Right renal pelvis (tissue), 4 donors: ENCODE results near the gene IST1. TPM values are rescaled to one million over a fixed set of nuclear protein-coding genes. Genes with fewer than 3 reads are reported as not detected.
A peak's percentile ranks its signal among the peaks of the same experiment; 100 is the strongest.
"Not testable (repeated sequence)": the region's sequence is repeated elsewhere in the genome, so short reads cannot be mapped to it uniquely, and the experiment has no call there.

Experiments
- DNase-seq, 4 donors: peaks; one replicate each; pipeline ENCODE4 v3.0.0-alpha.2; 2013; ENCODE audit warnings: low read depth in 4 of 4, low spot score in 3 of 4, missing footprints in 1 of 4
- polyA plus RNA-seq, 4 donors: library from polyadenylated mRNA; unstranded; fragments of 120-200 nt; gene quantifications; one replicate each; pipeline ENCODE4 v1.2.1, GENCODE V29; 2013; ENCODE audit not compliant: insufficient read length in 4 of 4

IST1 gene
- 100 to 1,000 TPM; 253 to 320 (median 290) TPM for polyA plus RNA-seq

DNA sequence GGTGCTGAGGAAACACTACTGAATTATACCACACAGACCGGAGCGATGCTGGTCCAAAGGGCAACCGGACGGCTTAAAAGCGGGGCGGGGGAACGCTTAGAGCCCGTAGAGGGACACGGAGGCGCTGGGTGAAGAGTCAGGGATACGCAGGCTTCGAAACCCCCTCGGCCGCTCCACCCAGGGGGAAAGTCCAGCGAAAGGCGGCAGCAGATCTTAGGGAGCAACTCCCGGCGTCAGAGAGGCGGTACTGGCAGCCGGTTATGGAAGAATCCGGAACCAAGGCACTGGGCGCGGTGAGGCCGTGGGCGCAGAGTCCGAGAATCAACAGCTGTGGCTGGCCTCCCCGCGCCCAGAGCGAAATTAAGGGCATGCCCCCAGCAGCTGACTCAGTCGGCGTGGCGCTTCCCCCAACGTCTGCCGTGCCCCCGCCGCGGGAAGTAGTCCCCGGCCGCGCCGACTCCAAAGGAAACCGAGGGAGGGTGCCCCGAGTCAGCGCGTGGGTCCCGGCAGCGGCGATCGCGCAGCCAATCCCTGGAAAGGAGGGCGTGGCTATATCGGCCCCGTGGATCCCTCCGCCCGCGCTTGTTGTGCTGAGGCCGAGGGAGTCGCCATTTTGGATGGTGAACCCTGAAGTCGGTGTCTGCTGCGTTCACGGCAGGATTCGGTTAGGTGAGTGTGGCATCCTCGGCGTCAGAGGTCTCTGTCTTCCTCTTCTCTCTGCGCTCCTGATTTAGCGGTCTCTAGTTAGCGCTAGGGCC is at the start of gene IST1:
IST1 (plus strand) TSS at position 611 of the 758 bp plus-strand sequence. CDS start 20,110 bp downstream, outside the sequence.
- peak; percentile 93 to 98 (median 96) for DNase-seq

DNA sequence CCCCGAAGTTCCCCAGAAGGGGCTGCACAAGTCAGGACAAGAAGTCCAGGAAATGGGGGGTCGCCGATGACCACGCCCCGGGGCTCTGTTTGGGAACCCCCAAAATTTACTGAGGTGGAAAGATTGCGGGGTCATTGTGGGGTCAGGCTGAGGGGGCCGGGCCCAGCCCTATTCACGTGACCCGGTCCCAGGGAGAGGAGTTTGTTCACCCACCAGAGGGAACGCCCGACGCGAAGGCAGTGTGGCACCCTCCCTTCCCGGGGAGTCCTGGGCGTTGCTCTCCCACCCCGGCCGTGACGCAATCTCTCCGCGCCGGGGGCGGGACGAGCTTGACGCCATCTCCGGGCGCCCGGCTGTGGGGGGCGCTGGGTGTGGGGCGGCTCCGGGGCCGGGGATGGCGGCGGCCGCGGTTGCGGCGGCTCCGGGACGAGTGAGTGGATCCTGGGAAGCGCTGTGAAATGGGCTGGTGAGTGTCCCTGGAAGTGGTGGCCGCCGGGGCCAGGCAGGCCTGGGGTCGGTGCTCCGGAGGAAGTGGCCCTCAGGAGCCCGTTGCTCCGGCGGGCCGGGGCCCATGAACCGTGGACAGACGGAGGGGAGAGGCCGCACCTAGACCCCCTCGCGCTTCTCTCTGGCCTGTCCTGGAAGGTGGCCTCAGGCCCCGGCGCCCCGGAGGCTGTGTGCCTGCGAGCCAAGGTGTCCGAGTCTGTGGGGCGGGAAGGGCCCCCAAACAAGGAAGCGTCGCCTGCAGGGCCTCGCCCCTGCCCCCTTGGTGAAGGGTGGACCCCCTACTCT is 49.5 kb upstream of the IST1 start, which contains the start of gene ATXN1L:
ATXN1L (plus strand) TSS at position 338 of the 792 bp plus-strand sequence. CDS start 3,765 bp downstream, outside the sequence.
- peak; percentile 78 to 88 (median 81) for DNase-seq

DNA sequence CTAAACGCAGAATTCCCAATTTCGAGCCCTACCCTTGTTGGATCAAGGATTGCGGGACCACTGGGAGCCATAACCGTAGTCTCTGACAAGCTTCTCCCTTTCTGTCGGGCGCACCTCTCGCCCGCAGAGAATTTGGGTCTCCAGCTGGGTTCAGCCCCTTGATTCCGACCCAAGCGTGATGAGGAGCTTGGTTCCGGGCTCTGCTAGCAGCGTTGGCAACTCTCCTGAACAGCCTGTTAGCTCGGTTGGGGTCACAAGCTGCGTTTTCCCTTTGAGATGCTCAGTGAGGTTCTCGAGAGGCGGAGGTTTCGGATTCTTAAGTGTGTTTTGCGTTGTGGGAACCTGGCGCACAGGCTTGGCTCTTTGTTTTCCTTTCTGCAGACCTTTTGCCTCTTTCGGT is 48.9 kb upstream of the IST1 start:
- DNase-seq, result no peak

DNA sequence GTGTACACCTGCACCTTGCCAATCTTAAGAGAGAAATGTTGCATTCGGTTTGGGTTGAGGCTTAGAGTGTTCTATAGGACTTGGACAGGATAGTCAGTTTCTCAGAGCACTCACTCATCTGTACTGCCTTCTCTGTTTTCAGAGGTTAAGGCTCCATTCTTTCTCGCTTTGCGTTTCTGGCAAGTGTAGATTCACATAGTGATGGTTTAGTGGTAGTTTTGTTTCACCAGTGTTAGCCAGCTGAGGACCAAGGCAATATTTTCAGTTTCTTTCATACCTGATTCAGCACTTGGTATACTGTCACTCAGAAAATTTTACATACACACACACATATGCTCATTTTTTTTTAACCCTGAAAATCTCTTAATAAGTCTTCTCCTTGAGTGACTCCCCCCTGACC is 48.2 kb upstream of the IST1 start:
- no peak for DNase-seq

DNA sequence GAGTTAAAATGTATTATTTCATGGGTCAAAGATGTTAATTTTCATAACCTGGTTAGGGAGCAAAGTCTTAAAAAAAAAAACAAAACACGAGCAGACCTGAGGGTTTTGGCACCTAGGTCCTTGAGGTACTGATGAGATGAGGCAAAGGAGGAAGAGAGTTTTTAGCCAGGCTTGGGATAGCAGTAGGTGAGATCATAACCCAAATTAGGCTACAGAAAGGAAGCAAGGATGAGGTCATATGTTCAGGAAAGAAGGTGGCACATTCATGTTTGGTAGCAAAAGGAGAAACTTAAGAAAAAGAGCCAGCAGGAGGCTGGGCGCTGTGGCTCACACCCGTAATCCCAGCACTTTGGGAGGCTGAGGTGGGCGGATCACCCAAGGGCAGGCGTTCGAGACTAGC is 46.7 kb upstream of the IST1 start:
- no peak for DNase-seq

DNA sequence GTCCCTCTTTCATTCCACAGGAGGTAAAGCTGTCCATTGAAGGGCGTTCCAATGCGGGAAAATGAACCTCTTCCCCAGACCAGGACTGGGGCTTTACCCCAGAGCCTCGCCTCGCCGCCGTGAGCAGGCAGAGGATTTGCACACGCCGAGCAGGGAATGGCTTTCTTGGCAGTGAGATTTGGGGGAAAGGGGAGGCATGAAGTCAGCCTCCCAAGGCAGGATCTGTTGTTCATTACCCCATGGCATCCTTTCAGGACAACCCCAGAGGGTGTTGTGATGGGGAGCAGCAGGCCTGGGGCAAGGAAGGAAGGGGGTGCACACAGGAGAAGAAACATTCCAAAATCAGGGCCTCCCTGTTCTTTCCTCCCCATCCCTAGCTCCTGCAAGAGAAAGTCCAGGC is 43.6 kb upstream of the IST1 start:
- DNase-seq, result no peak

DNA sequence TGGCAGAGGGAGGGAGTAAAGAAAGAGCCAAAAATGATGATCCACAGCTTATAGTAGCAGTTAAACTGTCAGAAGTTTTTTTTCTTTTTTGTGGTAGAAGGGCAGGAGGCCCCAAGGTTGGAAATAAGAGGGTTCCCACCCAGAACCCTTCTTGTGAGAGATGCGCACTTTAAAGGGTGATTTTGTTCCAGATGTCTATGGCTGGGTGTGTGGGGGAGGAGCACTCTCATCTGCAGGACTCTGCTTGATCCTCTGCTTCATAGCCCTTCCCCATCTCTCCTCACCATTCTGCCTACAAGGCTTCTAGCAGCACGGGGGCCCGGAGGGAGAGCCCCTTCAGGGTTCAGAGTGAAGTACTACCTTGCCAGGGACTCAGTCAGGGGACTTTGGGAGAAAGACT is 43.2 kb upstream of the IST1 start:
- no peak for DNase-seq

DNA sequence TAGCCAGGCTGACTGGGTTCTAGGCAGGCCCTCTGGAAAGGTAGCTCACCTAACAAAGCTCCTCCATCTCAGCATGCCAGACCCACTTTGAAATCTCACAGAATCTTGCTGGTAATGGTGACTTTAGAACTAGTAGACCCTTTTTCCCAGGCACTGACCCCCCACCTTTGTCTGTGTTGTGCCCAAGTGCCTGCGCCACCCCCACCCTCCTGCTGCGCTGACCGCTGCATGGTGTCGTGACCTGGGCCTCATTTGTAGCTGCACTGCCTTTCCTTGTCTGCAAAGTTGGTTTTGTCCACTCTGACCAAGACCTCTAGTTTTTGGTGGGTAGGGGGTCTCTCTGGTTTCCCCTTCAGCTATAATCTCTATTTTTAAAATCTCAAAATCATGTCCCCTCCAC is 42.8 kb upstream of the IST1 start:
- no peak for DNase-seq

DNA sequence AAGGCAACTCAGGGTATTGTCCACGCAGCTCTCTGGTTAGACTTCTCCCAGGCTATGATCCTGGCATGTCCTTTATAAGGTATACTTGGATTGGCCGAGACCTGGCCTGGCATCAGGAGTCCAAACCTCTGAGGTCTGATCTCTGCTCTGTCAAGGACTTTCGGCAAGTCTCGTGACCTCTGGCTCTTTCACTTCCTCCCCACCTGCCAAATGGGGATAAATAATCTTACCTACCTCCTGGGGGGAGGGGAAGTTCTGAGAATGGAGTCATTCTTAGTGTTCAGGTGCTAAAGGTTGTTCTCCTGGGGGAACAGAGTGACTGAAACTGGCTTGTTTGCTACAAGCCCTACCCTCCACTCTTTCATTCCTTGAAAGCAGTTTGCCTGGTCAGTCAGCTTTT is 41.9 kb upstream of the IST1 start:
- DNase-seq, result no peak

DNA sequence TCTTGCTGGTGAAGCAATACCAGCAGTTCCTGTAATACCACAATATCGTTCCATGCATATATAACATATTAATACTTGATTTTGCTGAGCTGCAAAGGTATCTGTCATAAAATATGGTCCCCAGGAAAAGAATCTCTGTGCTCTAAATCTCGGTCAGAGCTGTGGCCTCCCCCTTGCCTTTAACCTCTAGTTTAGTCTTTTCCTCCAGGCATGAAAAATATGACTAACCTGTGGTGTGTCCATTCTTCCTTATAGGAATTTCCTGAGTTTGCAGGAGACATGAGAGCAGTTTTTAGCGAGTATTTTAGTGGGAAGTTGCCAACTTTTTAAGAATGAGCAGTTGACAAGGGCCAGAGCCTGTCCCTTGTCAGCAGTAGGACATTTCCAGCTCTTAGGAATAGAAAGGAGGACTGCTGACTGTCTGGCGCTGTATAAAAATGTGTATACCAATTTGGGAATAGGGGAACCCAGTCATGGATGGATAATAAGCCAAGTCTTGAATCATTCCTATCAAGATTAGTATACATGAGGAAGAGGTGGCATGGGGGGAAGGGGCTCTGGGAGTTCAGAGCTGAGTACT is 40.9 kb upstream of the IST1 start:
- DNase-seq, result no peak

DNA sequence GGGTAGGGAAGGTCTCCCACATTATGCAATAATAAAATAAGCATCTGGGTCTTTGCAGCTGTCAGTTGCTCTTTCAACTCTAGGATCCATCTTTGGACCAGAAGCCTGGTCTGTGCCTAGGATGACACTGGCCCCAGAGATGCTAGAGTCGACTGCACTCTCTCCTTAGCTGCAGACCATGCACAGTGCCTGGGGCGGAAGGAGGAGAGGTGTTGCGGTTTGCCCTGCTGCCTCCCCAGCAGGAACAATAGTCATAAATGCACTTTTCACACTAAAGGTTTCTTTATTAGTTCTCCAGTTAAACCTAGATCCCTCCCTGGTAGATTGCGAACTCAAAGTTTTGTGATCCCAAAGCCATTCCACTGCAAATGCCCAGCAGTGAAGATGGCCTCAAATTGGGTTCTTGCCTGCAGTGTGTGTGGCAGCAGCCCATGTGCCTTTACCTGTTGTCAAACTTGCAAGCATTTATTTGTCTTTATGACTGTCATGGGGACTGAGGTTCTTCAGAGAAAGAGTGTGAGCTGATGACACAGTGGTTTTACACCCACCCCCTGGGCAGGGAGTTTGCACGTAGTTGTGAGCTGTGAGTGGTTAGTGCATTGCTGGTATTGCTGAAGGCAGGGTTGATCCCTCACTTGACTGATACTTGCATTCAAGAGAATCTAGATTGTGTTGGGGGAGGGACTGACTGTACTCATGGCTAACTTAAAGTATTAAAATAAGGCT is 39.2 kb upstream of the IST1 start:
- no peak for DNase-seq

DNA sequence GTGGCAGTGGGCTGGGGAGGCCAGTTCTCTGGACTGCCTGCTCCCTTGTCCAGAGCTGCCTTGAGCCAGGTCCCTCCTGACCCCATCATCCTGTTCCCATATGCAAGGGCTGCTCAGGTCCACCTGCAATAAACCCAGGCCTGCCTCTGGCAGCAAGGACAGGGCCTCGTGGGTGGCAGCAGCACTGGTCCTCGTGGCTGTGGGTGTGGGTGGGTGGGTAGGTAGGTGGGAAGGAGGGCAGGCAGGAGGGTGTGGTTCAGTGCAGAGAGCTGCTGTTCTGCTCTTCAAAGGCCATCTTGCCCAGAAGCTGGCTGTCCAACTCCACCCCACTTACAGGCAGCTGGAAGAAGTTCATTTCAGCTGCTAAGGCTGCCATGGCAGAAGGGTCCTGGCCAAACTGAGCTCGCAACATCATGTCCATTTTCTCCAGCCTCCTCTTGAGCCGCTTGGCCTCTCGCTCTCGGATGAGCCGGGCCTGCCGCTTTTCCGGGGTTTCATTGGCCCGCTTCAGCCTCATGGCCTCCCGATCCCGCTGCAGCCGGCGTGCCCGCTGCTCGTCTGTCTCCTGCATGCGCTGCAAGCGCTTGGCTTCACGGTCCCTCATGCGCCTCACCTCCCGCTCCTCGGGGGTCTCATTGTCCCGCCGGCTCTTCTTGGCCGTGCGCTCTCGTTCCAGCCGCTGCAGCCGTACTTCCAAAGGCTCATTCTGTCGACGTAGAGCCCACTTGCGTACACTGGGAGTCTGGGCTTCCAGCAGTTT is 35.4 kb upstream of the IST1 start:
- DNase-seq, result no peak

DNA sequence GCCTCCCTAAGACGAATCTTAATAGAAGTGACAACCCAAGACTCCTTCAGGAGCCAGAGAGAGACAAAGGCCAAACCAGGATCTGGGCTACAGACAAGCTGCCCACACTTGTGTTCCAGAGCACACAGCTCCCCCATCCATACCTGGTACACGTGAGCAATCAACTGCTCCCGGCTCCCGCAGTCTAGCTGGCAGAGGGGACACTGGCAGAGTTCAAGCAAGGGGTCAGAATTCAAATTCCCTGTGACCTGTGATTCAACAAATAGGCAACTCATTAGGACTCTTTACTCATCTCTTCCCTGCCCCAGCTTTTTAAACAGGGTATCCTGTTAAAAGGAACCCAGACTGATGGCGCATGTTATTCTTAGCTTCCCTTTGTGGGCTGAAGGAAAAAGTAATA is 31.3 kb upstream of the IST1 start:
- DNase-seq, result no peak

DNA sequence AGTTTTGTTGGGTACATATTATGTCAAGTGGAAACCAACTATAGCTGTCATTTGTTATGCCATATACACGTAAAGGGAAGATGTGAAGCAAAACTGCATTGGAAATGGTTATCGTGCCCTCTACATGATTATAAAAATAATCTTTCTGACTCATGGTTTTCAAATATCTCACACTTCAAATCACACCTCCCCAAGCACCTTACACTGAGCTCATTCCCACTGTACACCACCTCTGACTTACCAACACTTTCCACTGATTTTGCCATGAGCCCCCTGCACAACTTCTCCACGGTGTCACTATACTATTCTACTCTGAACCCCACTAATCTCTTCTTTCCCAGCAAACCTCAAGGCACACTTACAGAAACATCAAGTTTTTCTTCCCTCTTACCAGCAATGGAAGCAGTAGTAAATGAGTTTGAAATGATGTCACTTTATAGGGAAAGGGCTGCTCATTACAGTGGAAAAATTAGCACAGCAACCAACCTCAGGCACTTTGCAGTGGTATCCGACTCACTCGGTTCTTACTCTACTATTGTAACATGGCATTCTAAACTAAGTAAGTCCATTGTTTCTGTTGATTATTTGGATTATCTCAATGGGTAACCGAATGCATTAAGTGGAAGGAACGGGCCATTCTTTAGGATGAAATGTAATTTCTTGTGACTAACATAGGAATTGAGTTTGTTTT is 30.0 kb upstream of the IST1 start:
- no peak for DNase-seq

DNA sequence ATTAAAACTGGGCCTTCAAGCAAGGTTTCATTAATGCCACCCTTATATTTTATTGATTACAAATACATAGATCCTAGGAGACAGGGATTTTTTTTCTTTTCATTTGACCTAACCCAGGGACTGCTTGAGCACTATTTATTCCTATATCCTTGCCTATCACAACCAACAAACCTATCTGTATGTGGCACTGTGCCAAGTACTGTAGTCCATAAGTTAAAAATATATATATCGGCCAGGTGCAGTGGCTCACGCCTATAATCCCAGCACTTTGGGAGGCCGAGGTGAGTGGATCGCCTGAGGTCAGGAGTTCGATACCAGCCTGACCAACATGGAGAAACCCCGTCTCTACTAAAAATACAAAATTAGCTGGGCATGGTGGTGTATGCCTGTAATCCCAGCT is 28.2 kb upstream of the IST1 start:
- DNase-seq, result not testable (repeated sequence)

DNA sequence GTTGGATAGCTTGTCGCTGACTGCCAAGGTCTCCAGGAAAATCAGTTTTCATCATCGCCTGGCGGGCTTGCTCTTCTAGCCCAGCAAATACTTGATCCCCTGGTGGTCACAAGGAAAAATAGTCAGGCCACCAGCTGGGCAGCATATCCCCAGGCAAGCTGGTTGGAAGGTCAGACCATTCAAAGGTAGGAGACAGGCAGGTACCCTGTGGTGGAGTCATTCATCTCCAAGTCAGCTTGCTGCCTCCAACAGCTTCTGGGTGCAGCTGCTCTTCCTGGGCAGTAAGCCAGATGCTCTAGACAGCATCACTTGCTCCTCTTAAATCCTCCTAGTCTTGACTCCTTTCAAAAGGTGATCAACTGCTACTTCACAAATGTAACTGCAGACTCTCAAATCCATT is 27.4 kb upstream of the IST1 start:
- no peak for DNase-seq

DNA sequence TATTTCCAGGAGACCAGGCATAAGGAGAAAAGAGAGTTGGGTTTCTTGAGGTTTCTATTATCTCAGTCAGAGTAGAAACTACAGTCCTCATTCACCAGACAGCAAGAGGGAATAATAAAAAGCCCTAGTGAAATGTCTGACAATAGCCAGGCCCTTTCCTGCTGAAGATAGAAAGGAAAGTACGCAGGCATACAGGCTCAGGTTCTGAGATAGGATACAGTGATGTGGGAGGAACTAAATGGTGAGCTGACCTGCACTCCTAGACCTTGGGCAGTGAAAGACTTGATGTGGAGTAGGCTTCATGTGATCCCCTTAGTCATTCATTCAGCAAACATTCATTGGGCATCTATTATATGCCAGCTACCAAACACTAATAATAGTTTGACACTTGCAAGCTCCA is 26.2 kb upstream of the IST1 start:
- DNase-seq, result no peak

DNA sequence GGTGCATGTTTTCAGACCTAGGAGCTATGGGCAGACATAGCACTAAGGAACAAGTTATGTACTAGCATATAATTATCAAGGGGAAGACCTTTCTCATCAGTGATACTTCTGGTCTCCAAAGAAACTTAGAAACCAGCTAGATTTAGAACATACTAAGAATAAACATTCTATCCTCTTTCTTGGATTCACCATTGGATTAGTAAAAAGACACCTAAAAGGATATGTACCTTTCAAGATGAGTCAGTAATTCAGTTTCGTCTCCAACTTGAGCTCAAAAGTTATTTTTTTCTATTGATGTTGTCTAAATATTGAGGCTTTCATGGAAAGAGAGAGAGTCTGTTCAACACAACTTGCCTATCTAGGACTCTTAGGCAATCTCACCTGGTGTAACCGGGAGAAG is 24.5 kb upstream of the IST1 start:
- DNase-seq, result no peak

DNA sequence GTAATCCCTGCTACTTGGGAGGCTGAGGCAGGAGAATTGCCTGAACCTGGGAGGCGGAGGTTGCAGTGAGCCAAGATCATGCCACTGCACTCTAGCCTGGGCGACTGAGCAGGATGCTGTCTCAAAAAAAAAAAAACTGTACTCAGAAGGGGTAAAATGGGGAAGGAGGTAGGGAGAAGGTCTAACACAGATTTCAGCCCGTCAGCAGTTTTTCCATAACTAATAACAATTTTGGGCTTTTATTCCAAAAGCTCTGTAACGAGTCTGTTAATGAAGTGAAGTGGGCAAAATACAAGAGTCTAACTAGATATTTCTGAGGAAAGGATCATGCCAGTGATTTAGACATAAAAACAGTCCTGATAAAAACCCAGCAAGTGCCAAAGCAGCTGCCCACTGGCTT is 22.1 kb upstream of the IST1 start:
- no peak for DNase-seq

DNA sequence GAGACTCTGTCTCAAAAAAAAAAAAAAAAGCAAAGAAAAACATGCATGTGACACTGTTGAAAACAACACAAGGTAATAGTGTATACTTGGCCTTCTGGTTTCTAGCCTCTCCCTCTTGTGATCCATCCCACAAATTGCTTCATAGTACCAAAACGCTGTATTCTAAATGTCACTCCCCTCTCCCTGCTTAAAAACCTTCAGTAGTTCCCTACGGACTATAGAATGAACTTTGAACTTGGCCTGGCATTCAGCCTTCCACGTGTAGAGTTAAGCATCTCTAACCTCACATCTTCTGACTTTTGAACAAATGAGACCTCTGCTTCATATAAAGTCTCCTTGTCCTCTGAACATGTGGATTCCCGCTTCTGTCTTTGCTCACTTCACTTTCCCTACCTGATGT is 16.4 kb upstream of the IST1 start:
- DNase-seq, result no peak
